Measurements from ENCODE around the gene SYT2. TPM values are rescaled to one million over a fixed set of nuclear protein-coding genes. Genes with fewer than 3 reads are reported as not detected.
"Not testable (repeated sequence)": the region's sequence is repeated elsewhere in the genome, so short reads cannot be mapped to it uniquely, and the experiment has no call there.

The SYT2 gene
- total RNA-seq, 1 donor from 2014 or later = 0.26 TPM

DNA sequence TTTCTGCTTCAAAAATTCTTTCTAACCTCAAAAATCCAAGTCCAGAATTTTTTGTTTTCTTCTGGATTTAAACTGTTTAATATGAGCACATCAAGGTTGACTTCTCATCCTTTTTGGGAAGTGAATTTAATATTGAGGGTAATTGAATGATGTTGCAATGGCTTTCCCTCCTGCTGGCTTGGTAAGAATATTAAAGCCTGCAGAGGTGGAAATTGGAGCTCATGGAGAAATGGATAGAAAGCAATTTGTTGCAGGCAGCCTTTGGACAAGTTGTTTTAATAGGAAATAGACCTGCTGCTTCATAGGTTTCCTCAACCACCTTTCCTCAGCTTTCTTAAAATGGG is 124.7 kb downstream of the SYT2 start:
- Histone ChIP-seq H3K4me1 (peaks cover 9% of the 10 kb centered on the region), H3K4me2 (no peak overlapping the region), H2AFZ (replicated peaks) (no peak overlapping the region), H3K27ac (no peak overlapping the region), H3K9me3 (ENCODE audit: low read depth) (no peaks in the 10 kb centered on the region), H3F3A (ENCODE audit: low read depth) (peaks cover 5% of the 10 kb centered on the region), H3K4me3 (no peak overlapping the region), H3K9ac (no peak overlapping the region), H3K27me3 (no peaks in the 10 kb centered on the region), H3K79me2 (ENCODE audit: low read depth) (no peaks in the 10 kb centered on the region), H3K36me3 (no peaks in the 10 kb centered on the region), H4K20me1 (ENCODE audit: low read depth) (no peaks in the 10 kb centered on the region)
- TF ChIP-seq, protein P1, sequence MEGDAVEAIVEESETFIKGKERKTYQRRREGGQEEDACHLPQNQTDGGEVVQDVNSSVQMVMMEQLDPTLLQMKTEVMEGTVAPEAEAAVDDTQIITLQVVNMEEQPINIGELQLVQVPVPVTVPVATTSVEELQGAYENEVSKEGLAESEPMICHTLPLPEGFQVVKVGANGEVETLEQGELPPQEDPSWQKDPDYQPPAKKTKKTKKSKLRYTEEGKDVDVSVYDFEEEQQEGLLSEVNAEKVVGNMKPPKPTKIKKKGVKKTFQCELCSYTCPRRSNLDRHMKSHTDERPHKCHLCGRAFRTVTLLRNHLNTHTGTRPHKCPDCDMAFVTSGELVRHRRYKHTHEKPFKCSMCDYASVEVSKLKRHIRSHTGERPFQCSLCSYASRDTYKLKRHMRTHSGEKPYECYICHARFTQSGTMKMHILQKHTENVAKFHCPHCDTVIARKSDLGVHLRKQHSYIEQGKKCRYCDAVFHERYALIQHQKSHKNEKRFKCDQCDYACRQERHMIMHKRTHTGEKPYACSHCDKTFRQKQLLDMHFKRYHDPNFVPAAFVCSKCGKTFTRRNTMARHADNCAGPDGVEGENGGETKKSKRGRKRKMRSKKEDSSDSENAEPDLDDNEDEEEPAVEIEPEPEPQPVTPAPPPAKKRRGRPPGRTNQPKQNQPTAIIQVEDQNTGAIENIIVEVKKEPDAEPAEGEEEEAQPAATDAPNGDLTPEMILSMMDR (IDR thresholded peaks at IDR 0.05) = no peak
- TF ChIP-seq EZH2phosphoT487 (IDR thresholded peaks at IDR 0.05) = no peak
- TF ChIP-seq EZH2 (IDR thresholded peaks at IDR 0.05) = no peak
- no peak overlapping the region for H3K4me3 Mint-ChIP-seq
- peaks cover 5% of the 10 kb centered on the region for H3K27me3 Mint-ChIP-seq (ENCODE audit: insufficient read depth, low read depth)
- H3K27ac Mint-ChIP-seq = no peak overlapping the region
- no peaks in the 10 kb centered on the region for H3K9me3 Mint-ChIP-seq
- no peak for DNase-seq (ENCODE audit: low spot score)
- H3K36me3 Mint-ChIP-seq = peaks cover 4% of the 10 kb centered on the region
- peaks cover 32% of the 10 kb centered on the region for H3K4me1 Mint-ChIP-seq

DNA sequence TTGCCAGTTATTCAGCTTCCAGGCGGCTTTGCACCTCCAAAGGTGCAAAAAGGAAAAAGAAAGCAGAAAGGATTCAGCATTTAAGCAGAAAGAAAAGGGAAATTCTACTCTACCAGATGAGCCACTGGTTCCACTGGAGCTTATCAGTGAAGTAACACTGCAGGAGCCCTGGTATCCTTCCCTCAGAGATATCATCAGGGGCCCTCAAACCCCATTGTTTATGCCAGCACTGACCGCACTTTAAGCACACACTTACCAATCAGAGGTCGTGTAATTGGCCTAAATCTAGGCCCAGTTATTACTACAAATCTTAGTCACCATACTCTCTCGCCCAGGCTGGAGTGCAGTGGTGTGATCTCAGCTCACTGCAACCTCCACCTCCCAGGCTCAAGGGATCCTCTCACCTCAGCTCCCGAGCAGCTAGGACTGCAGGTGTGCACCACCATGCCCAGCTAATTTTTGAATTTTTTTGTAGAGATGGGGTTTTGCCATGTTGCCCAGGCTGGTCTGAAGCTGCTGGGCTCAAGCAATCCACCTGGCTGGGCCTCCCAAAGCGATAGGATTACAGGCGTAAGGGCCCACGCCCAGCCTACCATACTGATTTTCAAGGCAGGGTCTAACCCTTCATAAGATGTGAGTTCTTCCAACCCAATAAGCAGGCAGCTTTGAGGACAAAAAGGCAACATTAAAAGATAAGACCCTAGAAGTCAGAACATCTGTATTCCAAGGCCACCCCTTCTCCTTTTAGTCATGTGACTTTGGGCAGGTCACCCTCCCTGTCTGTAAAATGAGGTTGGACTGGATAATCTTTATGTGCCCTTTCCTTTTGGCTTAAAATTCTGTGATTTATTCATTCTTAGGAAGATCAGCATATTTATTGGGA is 125.3 kb downstream of the SYT2 start:
- no peaks in the 10 kb centered on the region for H3K9me3 Mint-ChIP-seq

DNA sequence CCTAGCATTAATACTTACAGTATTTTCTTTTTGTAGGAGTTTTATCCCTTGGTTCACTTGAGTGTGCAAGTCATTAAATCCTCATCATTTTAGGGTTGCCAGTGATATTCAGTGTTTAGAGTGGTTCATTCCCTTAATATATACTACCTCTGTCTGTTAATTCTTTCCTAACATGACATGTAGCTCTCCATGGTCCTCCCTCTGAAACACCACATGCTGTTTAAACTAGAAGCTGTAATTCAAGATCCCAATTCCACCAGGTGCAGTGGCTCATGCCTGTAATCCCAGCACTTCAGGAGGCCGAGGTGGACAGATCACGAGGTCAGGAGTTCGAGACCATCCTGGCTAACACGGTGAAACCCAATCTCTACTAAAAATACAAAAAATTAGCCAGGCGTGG is 127.9 kb downstream of the SYT2 start:
- not testable (repeated sequence) for H3K9me3 Mint-ChIP-seq; H3K27me3 Mint-ChIP-seq (ENCODE audit: insufficient read depth, low read depth); H3K9me3 ChIP-seq (ENCODE audit: low read depth); H3K27ac Mint-ChIP-seq; H3K27me3 ChIP-seq; H2AFZ ChIP-seq (replicated peaks); H3K36me3 Mint-ChIP-seq; H3K4me3 Mint-ChIP-seq; H3K36me3 ChIP-seq; H4K20me1 ChIP-seq (ENCODE audit: low read depth); H3K4me3 ChIP-seq; H3K4me2 ChIP-seq; H3K79me2 ChIP-seq (ENCODE audit: low read depth); DNase-seq (ENCODE audit: low spot score); H3K9ac ChIP-seq; H3K27ac ChIP-seq
- Histone ChIP-seq H3K4me1 (peaks cover 38% of the 10 kb centered on the region), H3F3A (ENCODE audit: low read depth) (peaks cover 12% of the 10 kb centered on the region)
- peaks cover 47% of the 10 kb centered on the region for H3K4me1 Mint-ChIP-seq

More for the DNA sequence above, 125.3 kb downstream of the SYT2 start:
- peaks cover 12% of the 10 kb centered on the region for H3K4me1 ChIP-seq
- H3F3A ChIP-seq (ENCODE audit: low read depth) = peaks cover 5% of the 10 kb centered on the region
- no peak overlapping the region for H3K4me3 ChIP-seq
- peak overlapping the region; percentile 32 for H3K27ac Mint-ChIP-seq
- no peaks in the 10 kb centered on the region for H3K9me3 ChIP-seq (ENCODE audit: low read depth)
- H3K79me2 ChIP-seq (ENCODE audit: low read depth) = no peaks in the 10 kb centered on the region
- no peak overlapping the region for H3K9ac ChIP-seq
- no peak overlapping the region for H2AFZ ChIP-seq (replicated peaks)
- H3K4me3 Mint-ChIP-seq = no peak overlapping the region
- no peak for DNase-seq (ENCODE audit: low spot score)
- no peak overlapping the region for H3K4me2 ChIP-seq
- peaks cover 5% of the 10 kb centered on the region for H3K27me3 Mint-ChIP-seq (ENCODE audit: insufficient read depth, low read depth)
- no peaks in the 10 kb centered on the region for H4K20me1 ChIP-seq (ENCODE audit: low read depth)
- H3K36me3 ChIP-seq = no peaks in the 10 kb centered on the region
- H3K27ac ChIP-seq = no peak overlapping the region
- TF ChIP-seq EZH2 (IDR thresholded peaks at IDR 0.05) (no peak), EZH2phosphoT487 (IDR thresholded peaks at IDR 0.05) (no peak)
- TF ChIP-seq, protein P1 (IDR thresholded peaks at IDR 0.05) = no peak
- H3K4me1 Mint-ChIP-seq = peaks cover 35% of the 10 kb centered on the region
- H3K36me3 Mint-ChIP-seq = peaks cover 4% of the 10 kb centered on the region
- no peaks in the 10 kb centered on the region for H3K27me3 ChIP-seq

DNA sequence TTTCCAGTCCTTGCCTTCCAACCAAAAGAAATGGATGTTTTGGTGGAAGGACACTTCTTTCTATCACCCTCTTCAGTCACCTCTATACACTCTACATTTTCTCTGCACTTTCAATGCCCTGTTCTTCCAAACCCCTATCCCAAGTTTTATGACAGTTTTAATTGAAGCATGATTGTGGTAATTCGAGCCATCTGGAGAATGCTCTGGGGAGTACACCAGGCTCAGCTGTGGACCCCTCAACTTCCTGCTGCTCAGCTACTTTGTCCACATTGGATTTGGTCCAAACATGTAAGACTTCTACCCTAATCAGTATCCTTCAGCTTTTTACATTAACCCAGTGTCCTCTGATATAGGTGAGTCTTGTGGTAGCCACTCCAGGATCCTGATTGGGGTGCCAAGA is 129.6 kb downstream of the SYT2 start:
- H3F3A ChIP-seq (ENCODE audit: low read depth) = peaks cover 7% of the 10 kb centered on the region
- H3K4me2 ChIP-seq = no peak overlapping the region
- no peaks in the 10 kb centered on the region for H3K9me3 Mint-ChIP-seq
- no peak overlapping the region for H3K4me3 ChIP-seq
- H3K4me1 ChIP-seq = peaks cover 46% of the 10 kb centered on the region
- H3K27me3 ChIP-seq = no peaks in the 10 kb centered on the region
- H3K4me1 Mint-ChIP-seq = peaks cover 47% of the 10 kb centered on the region
- H3K27ac ChIP-seq = no peak overlapping the region
- H3K9ac ChIP-seq = no peak overlapping the region
- no peaks in the 10 kb centered on the region for H4K20me1 ChIP-seq (ENCODE audit: low read depth)
- peaks cover 4% of the 10 kb centered on the region for H3K36me3 Mint-ChIP-seq
- no peaks in the 10 kb centered on the region for H3K9me3 ChIP-seq (ENCODE audit: low read depth)
- H3K27me3 Mint-ChIP-seq (ENCODE audit: insufficient read depth, low read depth) = peaks cover 2% of the 10 kb centered on the region
- peak overlapping the region; percentile 1 for H3K27ac Mint-ChIP-seq
- no peak overlapping the region for H2AFZ ChIP-seq (replicated peaks)
- no peaks in the 10 kb centered on the region for H3K79me2 ChIP-seq (ENCODE audit: low read depth)
- no peak overlapping the region for H3K4me3 Mint-ChIP-seq
- TF ChIP-seq EZH2phosphoT487 (IDR thresholded peaks at IDR 0.05) (no peak), EZH2 (IDR thresholded peaks at IDR 0.05) (no peak)
- TF ChIP-seq, protein P1 (IDR thresholded peaks at IDR 0.05) = no peak
- DNase-seq (ENCODE audit: low spot score) = no peak
- H3K36me3 ChIP-seq = no peaks in the 10 kb centered on the region
